GM04504 (cell line): ENCODE results near the gene RALGPS1.

ENCODE experiments used
- DNase-seq: peaks from one replicate; pipeline ENCODE4 v3.0.0-alpha.2; 2012; ENCODE audit warnings: low read depth

Gene RALGPS1

GRCh38 chr9:126956917-126957686 lies 42.5 kb downstream of the RALGPS1 start:
- no peak for DNase-seq

DNA sequence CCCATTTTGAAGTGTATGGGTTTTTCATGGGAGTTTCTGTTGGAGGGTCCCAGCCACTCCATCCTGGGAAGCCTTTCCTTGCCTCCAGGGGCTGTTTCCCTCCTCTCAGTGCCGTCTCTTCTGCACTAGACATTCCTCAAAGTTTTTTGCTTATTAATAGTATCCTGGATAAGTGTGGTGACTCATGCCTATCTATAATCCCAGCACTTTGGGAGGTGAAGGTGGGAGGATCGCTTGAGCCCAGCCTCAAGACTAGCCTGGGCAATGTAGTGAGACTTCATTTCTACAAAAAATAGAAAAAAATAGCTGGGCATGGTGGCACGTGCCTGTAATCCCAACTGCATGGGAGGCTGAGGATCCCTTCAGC lies 43.1 kb downstream of the RALGPS1 start:
- no peak for DNase-seq

GRCh38 chr9:126959336-126959735 lies 44.8 kb downstream of the RALGPS1 start:
- DNase-seq, result no peak

DNA sequence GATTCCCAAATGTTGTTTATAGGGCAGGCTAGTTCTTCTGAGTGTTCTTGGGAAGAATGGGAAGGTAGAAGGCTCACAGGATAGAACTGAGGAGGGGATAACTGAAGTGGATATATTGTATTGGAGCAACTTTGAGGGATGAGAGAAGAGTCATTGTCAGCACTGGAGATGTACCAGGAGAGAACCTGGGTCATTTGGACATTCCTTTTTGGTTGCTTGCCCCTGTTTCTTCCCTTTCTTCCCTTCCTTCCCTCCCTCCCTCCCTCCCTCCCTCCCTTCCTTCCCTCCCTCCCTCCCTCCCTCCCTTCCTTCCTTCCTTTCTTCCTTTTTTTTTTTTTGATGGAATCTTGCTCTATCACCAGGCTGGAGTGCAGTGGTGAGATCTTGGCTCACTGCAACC lies 45.3 kb downstream of the RALGPS1 start:
- DNase-seq, result no peak

DNA sequence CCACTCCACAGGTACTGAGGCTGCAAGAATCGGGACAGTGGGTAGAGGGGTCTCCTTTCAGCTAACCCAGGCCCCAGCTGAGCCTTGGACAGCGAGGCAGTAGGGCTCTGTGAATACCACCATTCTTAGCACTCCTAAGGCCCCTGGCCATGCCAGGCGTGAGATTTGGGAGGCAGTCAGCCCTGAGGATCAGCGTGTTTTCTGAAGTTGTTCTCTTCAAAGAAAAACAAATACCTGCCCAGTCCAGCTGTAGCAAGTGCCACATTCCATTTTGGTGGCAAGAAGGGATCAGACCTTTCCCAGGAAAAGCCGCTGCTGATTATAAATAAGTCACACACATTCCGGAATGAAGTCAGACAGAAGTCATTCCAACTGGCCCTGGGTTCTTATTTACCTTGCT lies 47.8 kb downstream of the RALGPS1 start:
- DNase-seq, result no peak

DNA sequence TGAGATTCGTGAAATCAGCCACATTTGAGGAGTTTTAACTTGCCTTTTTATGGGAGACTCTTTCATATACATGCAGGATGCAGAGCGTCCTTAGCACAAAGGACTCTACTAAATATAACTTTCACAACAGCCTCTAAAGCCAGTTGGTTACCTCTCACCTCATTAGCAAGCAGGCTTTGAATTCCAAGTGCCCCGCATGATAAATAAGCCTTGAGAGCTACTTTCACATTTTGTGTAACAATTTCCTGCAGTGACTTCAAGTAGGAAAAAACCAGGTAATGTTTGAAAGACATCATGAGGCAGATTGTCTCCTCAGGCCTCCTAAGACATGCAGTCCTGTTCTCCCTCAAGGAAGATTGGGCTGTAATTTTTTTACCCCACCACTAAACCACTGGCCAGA lies 50.5 kb downstream of the RALGPS1 start:
- no peak for DNase-seq

DNA sequence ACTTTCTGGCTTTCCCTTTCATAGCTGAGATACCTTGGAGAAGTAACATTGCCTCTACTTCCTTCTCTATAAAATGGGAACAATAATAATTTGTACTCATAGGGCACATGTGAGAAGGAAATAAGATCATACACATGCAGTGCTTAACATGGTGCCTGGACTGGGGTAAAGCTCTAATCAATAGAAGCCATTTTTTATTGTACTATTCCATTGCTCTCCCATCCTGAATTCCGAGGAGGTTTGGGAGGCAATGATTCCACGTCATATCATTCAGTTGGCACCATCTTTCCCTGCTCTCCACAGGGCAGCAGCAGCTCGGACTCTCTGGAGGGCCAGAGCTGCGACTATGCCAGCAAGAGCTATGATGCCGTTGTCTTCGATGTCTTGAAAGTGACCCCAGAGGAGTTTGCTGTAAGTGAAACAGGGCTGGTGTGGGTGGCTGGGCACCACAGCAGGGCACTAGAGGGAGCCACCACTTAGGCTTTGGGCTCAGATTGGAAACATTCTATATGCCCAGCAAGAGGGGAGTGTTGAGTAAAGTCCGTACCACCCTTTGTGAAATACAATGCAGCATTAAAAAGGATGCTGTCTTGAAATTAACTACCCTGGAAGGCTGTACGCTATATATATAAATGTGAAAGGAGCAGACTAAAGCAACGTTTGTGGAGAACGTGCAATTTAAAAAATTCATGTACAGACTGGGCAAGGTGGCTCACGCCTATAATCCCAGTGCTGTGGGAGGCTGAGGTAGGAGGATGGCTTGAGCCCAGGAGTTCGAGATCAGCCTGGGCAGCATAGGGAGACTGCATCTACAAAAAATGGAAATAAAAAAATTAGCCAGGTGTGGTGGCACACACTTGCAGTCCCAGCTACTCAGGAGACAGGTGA lies 51.2 kb downstream of the RALGPS1 start:
- no peak for DNase-seq

GRCh38 chr9:126971261-126971660 lies 56.7 kb downstream of the RALGPS1 start:
- DNase-seq, result no peak

GRCh38 chr9:126973651-126974529 lies 59.3 kb downstream of the RALGPS1 start:
- DNase-seq, result no peak

DNA sequence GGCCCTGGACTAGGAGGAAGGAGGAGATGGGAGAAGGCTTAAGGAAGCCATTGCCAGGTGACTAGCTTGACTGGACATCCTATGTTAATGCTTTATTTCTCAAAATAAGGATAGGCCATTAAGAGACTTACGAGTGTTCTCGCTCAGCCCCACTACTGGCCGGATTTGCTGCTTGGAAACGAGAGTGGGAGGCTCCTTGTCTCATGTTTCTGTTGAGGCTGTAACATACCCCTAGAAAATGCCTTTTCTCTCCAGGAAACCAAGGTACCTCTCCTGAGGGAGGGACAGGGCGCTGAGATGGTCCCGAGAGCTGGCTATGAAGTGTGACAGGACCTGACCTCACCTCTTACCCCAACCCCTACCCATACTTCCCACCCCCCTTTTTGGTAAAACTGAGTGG lies 60.0 kb downstream of the RALGPS1 start:
- no peak for DNase-seq

- DNase-seq, result no peak
Observed at GRCh38 chr9:126975327-126976220, 61.0 kb downstream of the RALGPS1 start.

- DNase-seq, result no peak
Observed at GRCh38 chr9:126979461-126979860, 64.9 kb downstream of the RALGPS1 start.

DNA sequence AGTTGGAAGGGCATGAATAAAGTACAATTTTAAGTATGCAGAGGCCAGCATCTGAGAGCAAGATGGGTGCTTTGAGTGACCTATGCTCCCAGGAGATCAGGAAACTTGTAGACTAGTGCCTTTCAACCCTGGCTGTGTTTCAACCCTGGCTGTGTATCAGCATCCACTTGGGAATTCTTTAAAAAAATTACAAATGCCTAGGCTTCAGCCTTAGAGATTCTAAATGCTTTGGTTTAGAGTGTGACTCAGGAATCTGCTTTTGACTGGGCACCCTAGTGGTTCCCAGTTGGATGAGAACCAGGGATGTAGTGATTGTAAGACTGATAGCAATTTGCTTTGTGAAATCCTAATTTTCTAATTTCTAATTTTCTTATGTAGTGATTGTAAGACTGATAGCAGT lies 65.6 kb downstream of the RALGPS1 start:
- no peak for DNase-seq

DNA sequence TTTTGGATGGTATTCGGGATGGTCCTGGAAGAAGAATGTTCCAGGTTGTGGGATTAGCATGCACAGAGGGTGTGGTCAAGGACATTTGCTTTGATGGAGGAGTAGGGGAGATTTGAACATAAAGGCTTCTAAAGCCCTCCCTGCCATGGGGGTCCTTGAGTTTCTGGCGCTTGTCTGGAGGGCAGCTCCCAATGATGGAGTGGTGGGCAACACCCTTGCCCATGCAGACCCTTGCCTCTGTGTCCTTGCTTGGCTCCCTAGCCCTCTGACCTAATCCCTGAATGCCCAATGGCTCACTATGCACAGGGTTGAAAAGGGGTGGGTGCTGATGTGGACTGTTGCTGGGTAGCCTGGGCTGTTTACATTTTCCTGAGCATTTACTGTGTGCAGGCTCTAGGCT lies 66.6 kb downstream of the RALGPS1 start:
- DNase-seq, result no peak

GRCh38 chr9:126982215-126983002 lies 67.8 kb downstream of the RALGPS1 start:
- DNase-seq, result no peak

DNA sequence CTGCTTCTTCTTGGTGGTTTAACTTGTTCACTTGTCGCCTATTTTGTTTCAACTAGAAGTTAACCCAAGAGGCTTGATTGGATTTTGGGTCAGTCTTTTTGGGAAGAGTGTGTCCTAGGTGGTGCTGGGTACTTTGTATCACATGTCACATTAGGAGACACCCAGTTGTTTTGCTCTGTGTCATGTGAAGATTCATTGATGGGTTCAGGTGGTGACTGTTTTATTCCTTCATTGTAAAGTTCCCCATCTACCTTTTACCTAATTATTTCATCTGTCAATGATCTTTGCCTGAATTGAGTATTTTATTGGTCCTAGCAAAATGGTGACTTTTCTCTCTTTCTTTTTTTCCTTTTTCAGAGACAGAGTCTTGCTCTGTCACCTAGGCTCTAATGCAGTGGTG lies 69.2 kb downstream of the RALGPS1 start:
- no peak for DNase-seq

- DNase-seq, result no peak
Observed at GRCh38 chr9:126984969-126985368, 70.4 kb downstream of the RALGPS1 start.

- peak; percentile 6 for DNase-seq
Observed at GRCh38 chr9:126985870-126986498, 71.4 kb downstream of the RALGPS1 start.

GRCh38 chr9:126986506-126986951 lies 71.9 kb downstream of the RALGPS1 start:
- DNase-seq, result no peak

- no peak for DNase-seq
Observed at GRCh38 chr9:126988857-126989256, 74.3 kb downstream of the RALGPS1 start.
